G401 (cell line): Measurements from ENCODE around the gene SPTBN5. TPM values are rescaled to one million over a fixed set of nuclear protein-coding genes. Genes with fewer than 3 reads are reported as not detected.

Experiments used
- DNase-seq: peaks from one replicate; pipeline ENCODE4 v3.0.0-alpha.2; 2015; ENCODE audit warnings: low spot score
- in situ Hi-C: cut with HindIII; loops from 2 replicates; pipeline ENCODE4 v1.10.0; 2016; ENCODE audit warnings: low sequenced_read_pairs, mixed read lengths
- total RNA-seq: library from RNA; depleted of rRNA; stranded (reverse); fragments of >200 nt; shearing (Covaris generic); gene quantifications from 2 replicates; pipeline ENCODE4 v1.2.3, GENCODE V29; 2014

The SPTBN5 gene
- total RNA-seq, 1 experiment from 2014 or later = 3.5 TPM

GRCh38 chr15:41873711-41874110, 20.1 kb downstream of the SPTBN5 start:
- in situ Hi-C loops = no loop called here
- DNase-seq = no peak

GRCh38 chr15:41872166-41872747, 21.6 kb downstream of the SPTBN5 start:
- DNase-seq = no peak
- in situ Hi-C loops = no loop called here

GRCh38 chr15:41871175-41871905, 22.5 kb downstream of the SPTBN5 start:
- in situ Hi-C loops = no loop called here
- DNase-seq = no peak

- no peak for DNase-seq
- in situ Hi-C loops = no loop called here
Measured at GRCh38 chr15:41870689-41871081, 23.2 kb downstream of the SPTBN5 start.

GRCh38 chr15:41869770-41870688, 23.8 kb downstream of the SPTBN5 start:
- in situ Hi-C loops = no loop called here
- DNase-seq = no peak

- in situ Hi-C loops = no loop called here
- DNase-seq = no peak
Measured at GRCh38 chr15:41868321-41868720, 25.5 kb downstream of the SPTBN5 start.

GRCh38 chr15:41866872-41867579, 26.8 kb downstream of the SPTBN5 start:
- in situ Hi-C loops = no loop called here
- DNase-seq = no peak

- no peak for DNase-seq
- in situ Hi-C loops = no loop called here
Measured at GRCh38 chr15:41866263-41866703, 27.6 kb downstream of the SPTBN5 start.

GRCh38 chr15:41865490-41866055, 28.3 kb downstream of the SPTBN5 start:
- DNase-seq = no peak
- in situ Hi-C loops = no loop called here

- peak; percentile 63 for DNase-seq
- in situ Hi-C loops = no loop called here
Measured at GRCh38 chr15:41862515-41863116, 31.2 kb downstream of the SPTBN5 start.

- peak; percentile 72 for DNase-seq
- in situ Hi-C loops = no loop called here
Measured at GRCh38 chr15:41861736-41862356, 32.0 kb downstream of the SPTBN5 start.

- no peak for DNase-seq
- in situ Hi-C loops = no loop called here
Measured at GRCh38 chr15:41860049-41860828, 33.6 kb downstream of the SPTBN5 start.

- in situ Hi-C loops = no loop called here
- no peak for DNase-seq
Measured at GRCh38 chr15:41858756-41859155, 35.1 kb downstream of the SPTBN5 start.

GRCh38 chr15:41857316-41857715, 36.5 kb downstream of the SPTBN5 start:
- in situ Hi-C loops = no loop called here
- DNase-seq = no peak

- in situ Hi-C loops = no loop called here
- DNase-seq = no peak
Measured at GRCh38 chr15:41856716-41857115, 37.1 kb downstream of the SPTBN5 start.

- in situ Hi-C loops = no loop called here
- DNase-seq = no peak
Measured at GRCh38 chr15:41856262-41856661, 37.6 kb downstream of the SPTBN5 start.

GRCh38 chr15:41855261-41855961, 38.4 kb downstream of the SPTBN5 start:
- DNase-seq = peak; percentile 62
- in situ Hi-C loops = no loop called here
